ENCODE results near the gene KIAA1586. TPM values are rescaled to one million over a fixed set of nuclear protein-coding genes. Genes with fewer than 3 reads are reported as not detected.
"Not testable (repeated sequence)": the region's sequence is repeated elsewhere in the genome, so short reads cannot be mapped to it uniquely, and the experiment has no call there.

Gene KIAA1586
- total RNA-seq, 1 donor from 2014 or later, result 15.0 TPM

DNA sequence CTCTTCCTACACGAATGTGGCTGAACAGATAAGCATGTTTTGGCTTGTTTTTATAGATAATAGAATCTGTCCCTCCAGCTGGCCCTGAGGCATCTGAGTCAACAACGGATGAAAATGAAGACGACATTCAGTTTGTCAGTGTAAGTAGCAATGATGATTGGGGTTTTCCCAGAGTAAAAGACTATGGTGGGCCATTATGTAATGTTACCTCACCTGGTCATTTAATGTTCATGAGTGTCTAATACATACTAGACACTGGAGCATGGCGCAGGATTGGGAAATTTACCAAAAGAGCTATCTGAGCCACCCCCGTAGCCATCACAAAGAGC lies 728 bp downstream of the KIAA1586 start:
- DNase-seq (ENCODE audit: low read depth), result not testable (repeated sequence)

DNA sequence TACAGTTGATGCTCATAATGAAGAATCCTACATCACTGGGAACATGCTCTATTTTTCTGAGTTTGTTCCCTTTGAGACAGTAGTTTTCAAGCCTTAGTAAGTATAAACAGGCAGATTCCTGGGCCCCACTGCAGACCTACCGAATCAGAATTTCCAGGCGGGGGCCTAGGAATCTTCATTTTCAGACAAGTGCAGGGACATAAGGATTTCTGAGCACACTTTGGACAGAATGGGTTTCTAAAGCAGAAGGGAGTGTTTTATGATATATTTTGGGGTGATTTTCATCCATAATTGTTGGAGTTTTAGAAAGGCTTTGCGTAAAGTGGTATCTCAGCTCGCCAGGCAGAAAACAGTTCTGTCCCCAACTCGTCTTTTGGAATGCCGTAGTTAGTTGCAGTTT lies 1.4 kb downstream of the KIAA1586 start:
- not testable (repeated sequence) for DNase-seq (ENCODE audit: low read depth)

DNA sequence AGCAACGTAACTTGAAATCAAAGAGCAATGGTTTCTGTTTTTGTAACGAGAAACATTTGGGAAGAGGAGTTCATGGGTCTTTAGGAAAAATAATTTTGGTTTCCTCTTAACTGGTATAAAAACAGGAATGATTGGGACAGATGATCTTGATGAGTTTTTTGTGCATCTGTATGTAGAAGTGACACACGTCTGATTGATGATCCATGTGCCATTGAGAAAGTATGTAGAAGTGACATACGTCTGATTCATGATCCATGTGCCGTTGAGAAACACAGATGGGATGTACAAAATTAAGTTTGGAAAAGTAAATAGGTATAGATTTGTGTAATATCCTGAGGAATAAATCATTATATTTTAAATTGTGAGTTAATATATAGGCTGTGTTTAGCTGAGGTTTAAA lies 2.1 kb downstream of the KIAA1586 start:
- no peak for DNase-seq (ENCODE audit: low read depth)

DNA sequence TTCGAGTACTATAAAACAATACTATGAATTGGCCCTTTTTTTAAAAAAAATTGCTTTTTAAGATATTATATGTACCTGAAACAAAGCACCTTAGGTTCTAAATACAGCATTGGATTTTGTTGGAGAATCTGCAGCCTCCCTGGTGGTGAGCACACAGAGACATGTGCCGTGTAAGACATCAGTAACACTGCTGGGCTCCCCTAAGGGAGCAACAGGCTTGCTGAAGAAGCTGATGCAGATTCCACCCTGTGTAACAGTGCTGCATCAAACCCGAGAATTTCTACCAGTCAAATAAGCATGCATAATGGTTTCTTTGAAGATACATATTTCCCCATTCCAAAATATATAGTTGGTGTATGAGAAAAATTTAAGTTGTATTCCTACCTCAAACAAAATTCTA lies 17.4 kb downstream of the KIAA1586 start:
- DNase-seq (ENCODE audit: low read depth), result no peak

DNA sequence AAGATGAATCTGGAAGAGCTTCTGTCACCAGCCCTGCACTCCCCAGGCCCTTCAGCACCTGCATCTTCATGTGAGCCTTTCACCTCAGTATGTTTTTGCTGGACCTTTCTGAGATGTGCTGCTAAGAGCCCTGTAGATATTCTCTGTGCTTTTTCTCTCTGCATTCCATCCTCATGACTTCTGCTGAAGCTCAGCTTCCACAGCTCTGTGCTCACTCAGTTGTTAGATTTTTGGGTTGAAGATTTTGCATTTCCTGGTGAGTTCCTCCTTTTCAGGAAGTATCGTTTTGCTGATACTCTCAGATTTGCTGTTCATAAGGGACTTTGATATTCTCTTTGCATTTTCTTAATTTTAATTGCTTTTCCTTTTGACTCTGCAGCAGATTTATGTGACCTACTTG lies 18.3 kb downstream of the KIAA1586 start:
- DNase-seq (ENCODE audit: low read depth), result no peak

DNA sequence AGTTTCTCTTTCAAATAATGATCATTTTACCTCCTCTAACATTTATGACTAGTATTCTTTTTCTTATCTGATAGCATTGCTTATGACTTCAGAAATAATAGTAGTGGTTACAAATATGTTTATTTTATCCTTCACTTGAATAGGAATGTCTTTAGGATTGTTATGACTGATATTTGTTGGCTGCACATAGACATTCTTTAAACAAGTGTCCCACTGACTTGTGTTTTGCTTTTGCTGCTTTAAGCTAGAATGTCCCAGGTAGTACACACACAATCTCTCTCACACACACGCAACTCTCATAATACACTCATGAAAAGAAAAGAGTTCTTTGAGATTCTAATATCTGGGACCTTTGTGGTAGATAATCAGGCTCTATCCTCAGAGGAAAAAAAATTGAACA lies 21.6 kb downstream of the KIAA1586 start:
- no peak for DNase-seq (ENCODE audit: low read depth)

DNA sequence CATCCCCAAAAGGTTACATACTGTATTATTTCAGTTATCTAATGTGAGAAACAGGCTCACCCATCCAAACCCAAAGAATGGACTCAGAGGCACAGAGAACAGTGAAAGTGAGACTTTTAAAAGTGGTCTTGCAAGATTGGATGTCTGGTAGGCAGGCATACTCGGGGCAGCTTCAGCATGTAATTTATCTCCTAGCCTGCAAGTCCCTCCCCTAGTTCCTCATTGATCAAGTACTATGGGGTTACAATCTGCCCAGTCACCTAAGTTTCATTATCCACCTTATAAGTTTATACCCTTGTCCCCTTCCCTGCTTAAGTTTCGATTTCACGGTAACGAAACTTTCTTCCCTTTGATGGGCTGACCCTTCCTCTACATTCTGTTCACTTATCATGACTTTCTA lies 22.7 kb downstream of the KIAA1586 start:
- DNase-seq (ENCODE audit: low read depth), result no peak

DNA sequence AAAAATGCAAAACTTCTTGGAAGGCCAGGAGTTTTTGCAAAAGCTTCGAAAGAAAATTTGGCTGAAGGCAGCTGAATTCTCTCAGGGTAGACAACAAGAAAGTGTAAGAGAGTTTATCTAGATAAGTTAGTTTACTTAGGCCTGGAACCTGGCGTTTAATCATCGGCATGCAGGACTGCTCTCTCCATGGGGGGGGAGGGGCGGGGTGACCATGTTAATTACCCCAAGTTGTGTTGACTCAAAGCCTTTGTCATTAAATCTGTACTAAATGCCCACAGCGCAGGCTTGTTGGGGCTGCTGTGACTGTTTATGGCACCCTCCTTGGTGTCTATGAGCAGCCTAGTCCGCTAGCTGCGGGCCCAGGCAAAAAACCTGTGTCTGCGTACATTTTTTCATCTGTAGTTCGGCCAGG lies 23.4 kb downstream of the KIAA1586 start:
- no peak for DNase-seq (ENCODE audit: low read depth)

DNA sequence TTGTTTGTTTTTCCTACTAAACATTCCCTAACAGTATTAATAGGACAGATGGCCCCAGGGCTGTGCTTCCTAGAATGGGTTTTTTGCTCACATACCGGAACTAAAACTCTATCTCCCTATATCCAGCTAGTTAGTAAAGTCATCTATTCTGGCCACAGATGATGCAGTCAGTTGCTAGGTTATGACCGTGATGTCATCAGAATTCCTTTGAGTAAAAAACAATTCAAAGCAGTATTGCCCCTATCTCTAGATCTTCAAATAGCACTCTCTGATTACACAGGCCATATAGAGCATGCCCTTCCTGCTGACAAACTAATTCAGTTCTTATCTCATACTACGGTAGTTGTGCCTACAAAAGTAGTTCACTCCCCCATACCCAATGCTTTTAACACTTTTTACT lies 25.6 kb downstream of the KIAA1586 start:
- no peak for DNase-seq (ENCODE audit: low read depth)

DNA sequence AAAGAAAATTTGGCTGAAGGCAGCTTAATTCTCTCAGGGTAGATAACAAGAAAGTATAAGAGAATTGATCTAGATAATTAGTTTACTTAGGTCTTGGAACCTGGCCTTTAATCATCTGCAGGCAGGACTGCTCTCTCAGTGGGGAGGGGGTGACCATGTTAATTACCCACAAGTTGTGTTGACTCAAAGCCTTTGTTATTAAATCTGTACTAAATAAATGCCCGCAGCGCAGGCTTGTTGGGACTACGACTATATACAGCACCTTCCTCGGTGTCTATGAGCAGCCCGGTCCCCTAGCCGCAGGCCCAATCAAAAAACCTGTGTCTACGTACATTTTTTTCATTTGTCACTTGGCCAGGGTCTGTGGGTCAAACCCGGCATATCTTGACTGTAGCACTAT lies 27.9 kb downstream of the KIAA1586 start:
- no peak for DNase-seq (ENCODE audit: low read depth)

DNA sequence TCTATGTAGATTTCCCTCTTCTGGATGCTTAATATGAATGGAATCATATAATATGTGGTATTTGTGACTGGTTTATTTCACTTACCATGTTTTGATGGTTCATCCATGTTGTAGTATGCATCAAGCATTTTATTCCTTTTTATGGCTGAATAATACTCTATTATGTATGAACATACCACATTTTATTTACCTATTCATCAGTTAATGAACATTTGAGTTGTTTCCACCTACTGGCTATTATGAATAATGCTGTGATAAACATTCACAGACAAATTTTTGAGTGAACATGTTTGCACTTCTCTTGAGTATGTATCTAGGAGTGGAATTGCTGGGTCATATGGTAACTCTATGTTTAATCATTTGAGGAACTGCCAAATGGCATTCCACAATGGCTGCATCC lies 28.6 kb downstream of the KIAA1586 start:
- DNase-seq (ENCODE audit: low read depth), result no peak

DNA sequence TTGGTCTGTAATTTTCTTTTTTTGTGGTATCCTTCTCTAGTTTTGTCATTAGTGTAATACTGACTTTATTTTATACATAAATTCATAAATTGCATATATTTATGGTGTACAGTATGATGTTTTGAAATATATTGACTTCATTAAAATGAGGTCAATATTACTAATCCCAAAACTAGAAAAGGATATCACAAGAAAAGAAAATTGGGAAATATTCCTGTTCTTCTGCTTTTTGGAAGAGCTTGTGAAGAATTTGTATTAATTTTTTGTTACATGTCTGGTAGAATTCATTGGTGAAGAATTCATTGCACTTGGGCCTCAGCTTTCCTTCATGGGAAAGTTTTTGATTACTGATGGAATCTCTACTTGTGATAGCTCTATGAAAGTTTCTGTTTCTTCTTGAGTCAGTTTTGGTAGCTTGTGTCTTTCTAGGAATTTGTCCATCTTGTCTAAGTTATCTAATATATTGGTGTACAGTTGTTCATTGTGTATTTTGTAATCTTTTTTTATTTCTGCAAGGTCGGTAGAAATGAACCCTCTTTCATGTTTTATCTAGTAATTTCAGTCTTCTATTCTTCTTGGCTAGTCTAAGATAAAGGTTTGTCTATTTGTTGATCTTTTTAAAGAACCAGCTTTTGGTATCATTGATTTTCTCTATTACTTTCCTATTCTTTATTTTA lies 32.2 kb downstream of the KIAA1586 start:
- no peak for DNase-seq (ENCODE audit: low read depth)

DNA sequence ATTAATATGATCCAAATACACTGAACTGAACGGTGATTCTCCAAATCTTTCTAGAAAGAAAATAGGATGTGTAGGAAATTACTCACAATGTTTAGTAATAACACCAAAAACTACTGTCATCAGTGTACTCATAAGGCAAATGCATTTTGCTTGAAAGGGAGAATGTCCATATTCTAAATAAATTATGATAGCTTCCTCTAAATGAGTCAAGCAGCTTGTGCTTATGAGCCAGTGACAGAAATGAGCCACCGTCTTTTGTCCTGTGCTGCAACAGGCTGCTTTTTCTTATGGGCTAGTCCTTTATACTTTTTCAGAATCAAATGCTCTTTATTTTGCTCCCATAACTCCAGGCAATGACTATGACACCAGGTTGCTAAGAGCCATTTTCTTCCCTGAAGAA lies 39.0 kb downstream of the KIAA1586 start:
- DNase-seq (ENCODE audit: low read depth), result no peak

DNA sequence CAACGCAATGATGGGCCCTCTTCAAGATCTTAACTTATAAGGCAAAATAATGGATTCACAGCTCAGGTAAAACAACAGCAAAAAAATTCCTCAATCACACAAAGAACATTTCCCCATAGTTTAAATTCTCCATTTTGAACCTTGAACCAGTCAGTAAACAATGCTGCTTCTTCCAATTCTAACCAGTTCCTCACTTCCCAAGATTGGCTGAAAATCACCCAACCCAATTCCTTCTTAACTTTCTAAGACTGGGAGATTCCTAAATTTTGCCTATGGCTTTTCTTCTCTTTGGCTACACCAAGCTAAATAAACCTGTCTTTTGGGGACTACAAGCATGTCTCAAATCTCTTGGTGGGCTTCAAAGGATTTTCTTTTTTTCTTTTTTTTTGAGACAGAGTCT lies 40.4 kb downstream of the KIAA1586 start:
- no peak for DNase-seq (ENCODE audit: low read depth)

DNA sequence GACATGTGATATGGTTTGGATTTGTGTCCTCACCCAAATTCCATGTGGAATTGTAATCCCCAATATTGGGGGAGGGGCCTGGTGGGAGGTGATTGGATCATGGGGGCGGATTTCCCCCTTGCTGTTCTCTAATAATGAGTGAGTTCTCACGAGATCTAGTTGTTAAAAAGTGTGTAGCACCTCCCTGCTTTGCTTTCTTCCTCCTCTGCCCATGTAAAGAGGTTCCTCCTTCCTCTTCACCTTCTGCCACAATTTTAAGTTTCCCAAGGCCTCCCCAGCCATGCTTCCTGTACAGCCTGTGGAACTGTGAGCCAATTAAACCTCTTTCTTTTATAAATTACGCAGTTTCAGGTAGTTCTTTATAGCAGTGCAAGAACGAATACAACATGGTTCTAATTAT lies 41.4 kb downstream of the KIAA1586 start:
- no peak for DNase-seq (ENCODE audit: low read depth)

DNA sequence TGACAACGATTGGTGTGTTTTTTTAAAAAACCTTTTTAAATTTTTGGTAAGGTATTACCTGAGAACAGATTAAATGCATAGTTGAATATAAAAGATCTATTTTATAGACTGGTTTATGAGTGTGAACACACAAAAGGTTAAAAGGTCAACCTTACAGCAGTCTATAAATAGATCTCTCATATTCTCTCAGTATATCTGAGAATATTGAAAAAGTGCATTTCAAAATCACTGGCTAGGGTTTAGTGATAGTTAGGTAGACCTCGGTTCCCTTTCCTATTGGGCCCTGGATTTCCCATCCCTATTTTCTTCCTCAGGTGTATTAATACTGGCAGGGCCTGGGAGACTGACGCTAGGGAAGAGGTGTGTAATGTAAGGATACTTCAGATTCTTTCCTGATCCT lies 42.8 kb downstream of the KIAA1586 start:
- no peak for DNase-seq (ENCODE audit: low read depth)

DNA sequence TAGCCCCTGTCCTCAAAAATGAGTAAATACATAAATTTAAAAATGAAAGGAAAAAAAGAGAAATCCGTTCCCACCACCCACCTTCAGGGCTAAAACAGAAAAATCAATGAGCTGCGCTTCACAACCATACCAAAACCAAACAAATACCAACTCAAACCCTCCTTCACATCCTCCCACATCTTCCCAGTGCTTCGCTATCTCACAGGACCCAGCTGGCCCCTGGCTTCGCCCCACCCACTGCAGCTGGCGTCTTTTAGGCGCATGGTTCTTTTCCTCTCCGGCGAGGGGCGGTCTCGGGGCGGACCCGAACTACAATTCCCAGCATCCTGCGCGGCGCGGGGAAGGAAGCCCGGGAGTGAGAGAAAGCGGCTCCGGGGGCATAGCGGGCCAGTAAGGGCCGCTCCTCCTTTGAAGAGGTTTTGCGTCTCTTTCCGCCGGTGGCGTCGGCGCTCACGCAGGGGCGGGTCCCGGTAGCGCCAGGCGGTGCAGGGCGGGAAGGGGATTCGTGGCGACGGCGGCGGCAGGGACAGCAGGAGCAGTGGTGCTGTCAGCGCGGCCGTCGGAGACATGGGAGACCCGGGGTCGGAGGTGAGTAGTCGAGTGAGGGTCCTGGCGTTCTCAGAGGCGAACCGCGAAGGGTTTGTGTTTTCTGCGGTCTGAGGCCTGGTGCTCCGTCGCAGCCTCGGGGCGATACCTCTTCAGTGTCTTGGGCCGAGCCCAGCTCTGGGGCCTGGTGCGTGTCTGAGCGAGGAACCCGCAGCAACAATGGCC lies 43.4 kb downstream of the KIAA1586 start, which contains the start of gene ZNF451:
Gene ZNF451, plus strand, starts transcription at position 502 of the 771 bp plus-strand sequence. Its CDS starts 66 bp downstream, at position 568.
- DNase-seq (ENCODE audit: low read depth), result peak; percentile 85

DNA sequence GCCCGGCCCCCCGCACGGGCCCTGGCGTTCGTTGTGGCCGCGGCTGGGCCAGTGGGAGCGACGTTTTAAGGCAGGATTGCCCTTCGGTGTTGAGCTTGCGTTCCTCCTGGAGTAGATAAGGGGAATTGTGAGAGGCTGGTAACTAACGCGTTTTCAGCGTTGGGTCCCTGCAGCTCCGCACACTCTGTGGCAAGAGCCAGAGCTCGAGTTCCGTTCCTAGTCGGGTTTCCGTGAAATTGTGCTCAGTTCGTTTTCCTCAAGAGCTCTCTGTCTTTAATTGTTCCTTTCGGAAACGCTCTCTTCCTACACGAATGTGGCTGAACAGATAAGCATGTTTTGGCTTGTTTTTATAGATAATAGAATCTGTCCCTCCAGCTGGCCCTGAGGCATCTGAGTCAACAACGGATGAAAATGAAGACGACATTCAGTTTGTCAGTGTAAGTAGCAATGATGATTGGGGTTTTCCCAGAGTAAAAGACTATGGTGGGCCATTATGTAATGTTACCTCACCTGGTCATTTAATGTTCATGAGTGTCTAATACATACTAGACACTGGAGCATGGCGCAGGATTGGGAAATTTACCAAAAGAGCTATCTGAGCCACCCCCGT lies 44.1 kb downstream of the KIAA1586 start:
- not testable (repeated sequence) for DNase-seq (ENCODE audit: low read depth)

DNA sequence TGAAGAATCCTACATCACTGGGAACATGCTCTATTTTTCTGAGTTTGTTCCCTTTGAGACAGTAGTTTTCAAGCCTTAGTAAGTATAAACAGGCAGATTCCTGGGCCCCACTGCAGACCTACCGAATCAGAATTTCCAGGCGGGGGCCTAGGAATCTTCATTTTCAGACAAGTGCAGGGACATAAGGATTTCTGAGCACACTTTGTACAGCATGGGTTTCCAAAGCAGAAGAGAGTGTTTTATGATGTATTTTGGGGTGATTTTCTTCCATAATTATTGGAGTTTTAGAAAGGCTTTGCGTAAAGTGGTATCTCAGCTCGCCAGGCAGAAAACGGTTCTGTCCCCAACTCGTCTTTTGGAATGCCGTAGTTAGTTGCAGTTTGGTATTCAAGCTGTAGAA lies 44.9 kb downstream of the KIAA1586 start:
- DNase-seq (ENCODE audit: low read depth), result not testable (repeated sequence)

DNA sequence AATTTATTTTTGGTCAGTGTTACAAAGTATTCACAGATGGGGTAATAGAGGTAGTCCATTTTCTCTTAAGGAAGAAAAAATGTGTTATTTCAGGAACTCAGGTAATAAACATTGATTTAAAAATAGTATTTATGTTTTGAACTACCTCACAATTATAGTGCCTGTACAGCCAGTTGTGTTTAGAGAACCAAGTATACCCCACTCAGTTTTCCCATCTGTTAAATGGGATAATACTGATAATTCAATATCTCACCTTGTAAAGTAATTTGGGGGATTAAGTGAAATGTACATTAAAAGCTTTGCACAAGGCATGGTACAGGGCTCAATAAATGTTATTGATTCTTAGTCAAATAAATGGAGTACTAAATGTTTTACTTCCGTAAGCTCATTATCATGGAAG lies 48.2 kb downstream of the KIAA1586 start:
- no peak for DNase-seq (ENCODE audit: low read depth)

DNA sequence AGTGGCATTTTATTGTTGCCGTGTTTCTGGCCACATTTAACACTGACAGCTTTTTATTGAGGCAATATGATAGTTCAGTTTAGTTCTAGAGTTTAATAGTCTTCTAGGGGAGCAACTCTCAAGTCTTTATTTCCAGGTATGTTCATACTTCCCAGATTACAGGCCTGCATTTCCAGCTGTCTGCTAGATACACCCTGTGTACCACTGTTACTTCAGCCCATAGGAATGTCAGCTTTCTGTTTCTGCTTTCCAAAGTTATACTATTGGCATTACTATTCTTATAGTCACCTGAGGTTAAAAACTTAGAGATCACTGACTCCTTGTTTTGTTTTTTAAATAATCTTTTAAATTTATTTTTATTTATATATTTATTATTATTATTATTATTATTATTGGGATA lies 51.1 kb downstream of the KIAA1586 start:
- DNase-seq (ENCODE audit: low read depth), result peak; percentile 7

DNA sequence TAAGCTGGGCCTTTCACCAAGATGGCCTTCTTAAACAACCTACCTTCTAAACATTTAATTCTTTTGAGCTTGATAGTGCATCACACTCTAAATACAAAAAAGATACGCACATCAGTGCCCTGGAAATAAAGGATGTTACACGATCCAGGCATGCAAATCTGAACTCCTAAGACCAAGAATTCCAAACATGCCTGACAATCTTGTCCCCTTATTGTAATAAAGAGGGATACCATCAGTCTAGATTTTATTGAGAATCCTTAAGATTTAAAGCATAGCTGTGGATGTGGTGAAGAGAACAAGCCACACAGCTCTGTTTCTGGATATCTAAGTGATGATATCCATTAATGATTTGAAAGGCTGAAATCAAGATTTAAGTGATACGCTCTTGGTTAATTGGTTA lies 56.5 kb downstream of the KIAA1586 start:
- DNase-seq (ENCODE audit: low read depth), result no peak

DNA sequence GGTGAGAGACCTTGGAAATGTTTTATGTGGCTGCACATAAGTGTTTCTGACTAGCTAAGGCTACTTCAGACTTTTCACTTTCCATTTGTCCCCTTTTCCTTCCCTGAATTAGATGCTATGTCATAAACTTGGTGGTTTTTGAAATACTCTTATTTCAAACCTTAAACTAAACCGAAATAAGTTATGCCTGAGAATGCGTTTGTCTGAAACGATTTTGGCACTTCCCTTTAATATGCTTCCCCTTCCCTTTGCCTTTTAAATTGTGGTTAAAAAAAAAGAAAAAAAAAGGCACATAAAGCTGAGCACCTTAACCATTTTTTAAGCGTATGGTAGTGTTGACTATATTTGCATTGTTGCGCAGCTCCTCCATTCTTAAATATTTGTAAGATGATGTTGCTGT lies 57.8 kb downstream of the KIAA1586 start:
- DNase-seq (ENCODE audit: low read depth), result no peak

Measured in renal cortical epithelial cell (primary cell).